ENCODE data around the gene FRMD4B.

GRCh38 chr3:69339760-69340159 is 46.1 kb downstream of the FRMD4B start:
- TF ChIP-seq CTCF (IDR thresholded peaks at IDR 0.05; ENCODE audit: low read length) (no peak), EZH2 (IDR thresholded peaks at IDR 0.05; ENCODE audit: borderline replicate concordance, low read length) (no peak)

Measured in OCI-LY1 (cell line).